ENCODE results near the gene GRWD1.

GRCh38 chr19:48455908-48456562 lies 10.3 kb downstream of the GRWD1 start:
- TF ChIP-seq CTCF (IDR thresholded peaks at IDR 0.05) (no peak), EP300 (IDR thresholded peaks at IDR 0.05) (no peak)
